ENCODE measurements around the gene ELK1. TPM values are rescaled to one million over a fixed set of nuclear protein-coding genes. Genes with fewer than 3 reads are reported as not detected.

Gene ELK1
- 33.9 and 41.5 TPM in 2 replicates for total RNA-seq

GRCh38 chrX:47650164-47651042 lies at the start of gene ELK1:
Gene ELK1, minus strand, starts transcription at chrX:47650563. Its CDS starts 9,122 bp downstream, at chrX:47641441.

GRCh38 chrX:47658684-47659420 lies 8.5 kb upstream of the ELK1 start, which contains the start of gene UXT:
Gene UXT, minus strand, starts transcription at chrX:47659180. Its CDS starts 253 bp downstream, at chrX:47658927.

GRCh38 chrX:47629419-47630200 lies 20.8 kb downstream of the ELK1 start, which contains the start of gene CFP:
Gene CFP, minus strand, starts transcription at chrX:47629930. Its CDS starts 86 bp downstream, at chrX:47629844.

GRCh38 chrX:47619486-47620302 lies 30.7 kb downstream of the ELK1 start, which contains the start of gene SYN1:
Gene SYN1, minus strand, starts transcription at chrX:47619857. Its CDS starts 129 bp downstream, at chrX:47619728.

Other genes with a start within 250 kb of the ELK1 start
- gene ZNF41, start 167.3 kb downstream of the ELK1 start, total RNA-seq: 3.8 and 5.0 TPM in 2 replicates
- gene ARAF, start 89.4 kb downstream of the ELK1 start, total RNA-seq: 27.1 and 36.8 TPM in 2 replicates
- gene TIMP1, start 68.1 kb downstream of the ELK1 start, total RNA-seq: 3,060 and 5,330 TPM in 2 replicates
- gene SYN1, start 30.7 kb downstream of the ELK1 start, total RNA-seq: 3.6 and 13.9 TPM in 2 replicates
- gene CFP, start 20.6 kb downstream of the ELK1 start, total RNA-seq: 0.16 and 0.18 TPM in 2 replicates
- 123 and 135 TPM in 2 replicates for gene UXT, start 8.6 kb upstream of the ELK1 start, total RNA-seq
- gene ZNF81, start 186.3 kb upstream of the ELK1 start, total RNA-seq: 3.1 and 3.6 TPM in 2 replicates